Head of caudate nucleus (tissue), 42 donors: Measurements from ENCODE around the gene LRIG2.
"Not testable (repeated sequence)": the region's sequence is repeated elsewhere in the genome, so short reads cannot be mapped to it uniquely, and the experiment has no call there.

Experiments
- DNase-seq, 42 donors: peaks; one replicate each; pipeline versions ENCODE4 v3.0.0 to v3.0.0-alpha.2; 2020 to 2021; ENCODE audit warnings: mixed read lengths in 7 of 42
- intact Hi-C: fragments of 100-400 bp; cut with DNase I; formaldehyde crosslinking; loops from one replicate; pipeline ENCODE4 v1.15.0; 2022

The LRIG2 gene

DNA sequence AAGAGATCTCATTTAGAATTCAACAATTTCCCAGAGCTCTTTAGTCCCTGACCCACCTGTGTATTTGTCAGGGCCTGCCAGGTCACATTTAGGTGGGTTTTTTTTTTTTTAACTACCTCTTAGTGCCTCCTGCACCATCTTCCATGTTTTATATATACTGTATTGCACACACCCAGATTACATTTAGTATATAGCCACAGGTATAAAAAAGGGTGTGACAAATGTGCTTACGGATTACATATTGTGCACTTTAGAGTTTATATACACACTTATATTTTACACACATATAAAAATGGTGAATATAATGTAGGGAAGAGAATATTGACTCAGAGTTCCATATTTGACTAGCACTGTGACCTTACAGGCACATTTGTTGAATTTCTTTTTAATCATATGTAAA, 17.4 kb upstream of the LRIG2 start:
- intact Hi-C loops = no loop called here
- no peak for DNase-seq

DNA sequence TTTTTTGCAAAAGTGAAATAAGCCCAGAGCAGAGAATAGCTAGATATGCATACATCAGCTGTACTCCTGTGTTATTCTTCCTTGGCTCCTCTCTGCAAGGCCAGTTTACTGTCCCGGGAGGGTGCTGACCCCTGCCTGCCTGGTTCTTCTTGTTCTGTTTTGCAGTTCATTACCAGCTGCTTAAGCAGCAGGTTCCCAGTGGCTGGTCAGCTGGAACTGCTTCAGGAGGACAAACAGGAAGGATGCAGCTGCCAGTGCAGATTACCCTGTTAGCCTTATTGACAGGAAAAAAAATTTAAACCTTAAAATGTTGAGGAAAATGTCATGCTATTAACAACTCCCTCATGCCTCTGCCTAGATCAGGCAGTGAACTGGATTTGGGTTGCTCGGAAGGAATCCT, 16.0 kb upstream of the LRIG2 start:
- peak in 1 of 42 donors; percentile 39 for DNase-seq
- intact Hi-C loops = no loop called here

DNA sequence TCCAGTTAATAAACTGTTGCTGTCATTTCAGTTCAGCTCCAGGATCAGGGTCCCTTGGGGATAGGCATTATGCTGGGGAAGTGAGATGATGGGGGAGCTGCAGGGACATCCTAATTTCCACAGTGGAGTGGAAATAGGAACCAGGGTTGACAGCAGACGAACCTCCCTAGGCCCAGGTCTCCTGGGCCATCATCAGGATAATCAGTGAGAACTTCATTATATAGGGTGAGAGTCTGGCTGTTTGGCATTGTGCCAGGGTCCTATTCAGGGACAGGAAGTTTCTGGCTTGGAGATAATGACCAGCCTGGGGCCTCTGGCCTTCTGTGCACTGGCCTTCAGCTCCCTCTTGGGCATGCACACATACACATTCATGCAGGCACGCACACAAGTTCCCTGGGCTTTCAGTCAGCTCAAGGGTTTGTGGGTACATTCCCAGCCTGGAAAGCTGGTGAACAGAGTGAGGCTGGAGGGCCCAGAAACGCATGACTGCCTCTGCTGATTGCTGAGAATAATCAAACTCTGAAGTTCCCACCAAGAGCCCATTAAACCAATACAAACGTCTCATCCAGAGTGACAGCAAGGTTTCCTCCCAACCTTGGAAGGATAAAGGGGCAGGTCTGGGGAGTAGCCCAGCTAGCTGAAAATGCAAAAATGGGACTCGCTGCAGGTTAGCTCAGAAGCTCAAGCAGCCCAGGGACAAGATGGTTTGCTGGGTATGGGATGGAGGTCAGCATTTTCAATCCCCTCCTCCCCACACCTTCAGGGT, 13.9 kb upstream of the LRIG2 start:
- peak in 1 of 42 donors; percentile 43 for DNase-seq
- intact Hi-C loops = no loop called here

DNA sequence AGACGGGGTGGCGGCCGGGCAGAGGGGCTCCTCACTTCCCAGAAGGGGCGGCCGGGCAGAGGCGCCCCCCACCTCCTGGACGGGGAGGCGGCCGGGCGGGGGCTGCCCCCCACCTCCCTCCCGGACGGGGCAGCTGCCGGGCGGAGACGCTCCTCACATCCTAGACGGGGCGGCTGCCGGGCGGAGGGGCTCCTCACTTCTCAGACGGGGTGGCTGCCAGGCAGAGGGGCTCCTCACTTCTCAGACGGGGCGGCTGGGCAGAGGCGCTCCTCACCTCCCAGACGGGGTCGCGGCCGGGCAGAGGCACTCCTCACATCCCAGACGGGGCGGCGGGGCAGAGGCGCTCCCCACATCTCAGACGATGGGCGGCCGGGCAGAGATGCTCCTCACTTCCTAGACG, 9.5 kb upstream of the LRIG2 start:
- intact Hi-C loops = not testable (repeated sequence)
- peak in 1 of 42 donors; percentile 1 for DNase-seq

DNA sequence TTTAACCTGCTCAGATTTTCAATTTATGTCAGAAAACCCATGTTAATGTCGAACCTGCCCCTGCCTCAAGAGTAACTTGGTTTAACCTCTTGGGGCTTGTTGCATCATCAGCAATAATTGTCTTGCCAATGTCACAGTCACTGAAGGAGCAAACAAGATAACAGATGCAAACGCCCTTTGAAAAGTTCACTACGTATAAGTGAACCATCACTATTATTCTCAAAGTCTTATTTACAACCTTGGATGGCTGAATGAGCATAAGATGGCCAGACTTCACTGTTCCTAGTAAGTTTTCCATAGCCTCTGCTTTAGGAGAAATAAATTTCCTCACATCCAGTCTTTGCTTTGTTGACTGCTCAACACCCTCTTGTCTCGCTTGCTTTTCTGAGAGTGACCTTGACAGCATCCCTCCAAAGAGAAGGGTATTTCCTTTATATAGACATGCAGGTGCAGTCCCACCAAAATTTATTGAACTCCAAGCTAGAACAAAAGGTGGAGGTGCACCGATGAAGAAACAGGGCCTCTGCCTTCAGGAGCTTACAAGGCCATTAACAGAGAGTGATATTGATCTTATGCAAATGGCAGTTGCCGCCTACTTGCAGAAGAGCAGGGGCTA, 749 bp upstream of the LRIG2 start:
- intact Hi-C loops = no loop called here
- DNase-seq = no peak

DNA sequence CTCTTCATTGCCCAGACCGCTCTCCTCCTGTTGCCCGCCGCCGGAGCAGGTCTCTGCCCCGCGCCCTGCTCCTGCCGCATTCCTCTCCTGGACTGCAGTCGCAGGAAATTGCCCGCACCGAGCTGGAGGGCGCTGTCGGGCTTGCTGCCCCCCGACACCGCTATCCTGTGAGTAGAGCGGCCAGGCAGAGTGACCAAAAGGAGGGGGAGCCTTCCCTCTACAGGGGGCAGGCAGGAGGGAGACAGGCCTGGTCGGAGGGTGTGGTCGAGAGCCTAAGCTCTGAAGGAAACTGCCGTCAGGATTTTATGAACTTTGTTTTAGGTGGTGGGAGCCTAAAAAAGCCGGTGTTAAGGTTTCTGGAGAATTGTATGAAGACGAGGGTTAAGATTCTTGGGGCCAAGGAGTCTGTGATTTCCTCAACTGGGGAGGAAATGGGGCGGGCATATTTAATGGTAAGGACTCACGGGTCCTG, 517 bp downstream of the LRIG2 start:
- intact Hi-C loops = no loop called here
- DNase-seq = peak in 2 of 42 donors; percentile 65 to 69

DNA sequence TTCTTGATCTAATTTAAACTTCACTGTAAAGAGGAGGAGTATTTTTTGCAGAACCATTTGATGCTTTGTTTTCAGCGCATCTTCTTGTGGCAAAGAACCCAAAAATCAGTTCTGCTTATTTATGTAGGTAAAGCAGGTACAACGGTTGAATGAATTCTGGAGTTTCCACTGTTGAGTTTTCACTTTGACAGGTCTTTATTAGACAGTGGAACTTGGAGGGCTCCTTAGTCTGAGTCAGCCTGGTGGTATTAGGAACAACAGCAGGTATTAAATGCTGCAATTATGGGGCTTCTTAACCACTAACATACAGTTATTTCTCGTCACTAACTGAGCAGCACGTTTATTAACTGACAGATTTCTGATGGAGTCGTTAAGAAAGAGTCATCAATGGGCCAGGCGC, 1.2 kb downstream of the LRIG2 start:
- DNase-seq = no peak
- intact Hi-C loops = no loop called here

DNA sequence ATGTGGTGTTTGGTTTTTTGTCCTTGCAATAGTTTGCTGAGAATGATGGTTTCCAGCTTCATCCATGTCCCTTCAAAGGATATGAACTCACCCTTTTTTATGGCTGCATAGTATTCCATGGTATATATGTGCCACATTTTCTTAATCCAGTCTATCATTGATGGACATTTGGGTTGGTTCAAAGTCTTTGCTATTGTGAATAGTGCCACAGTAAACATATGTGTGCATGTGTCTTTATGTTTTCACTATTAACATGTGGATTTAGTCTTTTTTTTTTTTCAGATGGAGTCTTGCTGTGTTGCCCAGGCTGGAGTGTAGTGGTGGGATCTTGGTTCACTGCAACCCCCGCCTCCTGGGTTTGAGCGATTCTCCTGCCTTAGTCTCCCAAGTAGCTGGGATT, 5.0 kb downstream of the LRIG2 start:
- DNase-seq, intact Hi-C loops: not testable (repeated sequence)

DNA sequence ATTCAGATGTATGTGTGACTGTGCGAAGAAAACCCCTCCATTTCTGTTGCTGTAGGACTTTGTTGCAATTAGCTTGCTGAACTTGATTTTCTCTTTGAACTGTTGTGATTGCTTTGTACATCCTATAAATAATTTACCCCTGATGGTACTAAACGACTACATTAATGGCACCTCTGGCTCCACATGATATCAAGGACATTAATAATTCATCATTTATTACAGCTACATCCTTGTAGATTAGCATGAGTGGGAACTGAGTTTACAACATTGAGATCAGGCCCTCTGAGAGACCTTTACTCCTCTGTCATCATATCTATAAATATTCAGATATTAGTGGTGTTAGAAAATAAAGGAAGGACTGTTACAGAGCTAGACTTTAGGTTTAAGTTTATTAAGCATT, 13.5 kb downstream of the LRIG2 start:
- intact Hi-C loops = no loop called here
- no peak for DNase-seq

DNA sequence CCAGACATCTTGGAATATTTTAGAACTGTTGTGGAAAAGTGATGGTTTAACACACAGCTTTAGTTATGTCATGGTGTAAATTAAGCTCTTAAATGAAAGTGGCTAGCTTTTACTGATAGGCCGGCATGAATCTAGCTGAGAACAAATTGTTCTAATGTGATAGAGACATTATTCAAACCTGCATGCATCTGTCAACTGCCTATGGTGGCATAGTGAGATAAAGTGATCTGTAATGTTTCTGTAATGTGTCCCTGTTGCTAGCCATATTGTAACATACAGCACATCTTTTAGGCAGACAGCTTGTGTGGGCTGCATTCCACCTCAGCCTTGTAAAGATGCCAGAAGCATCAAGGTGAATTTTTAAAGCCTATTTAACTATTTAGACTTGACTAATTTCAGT, 16.0 kb downstream of the LRIG2 start:
- peak in 11 of 42 donors; percentile 9 to 64 (median 26) for DNase-seq
- intact Hi-C loops = no loop called here

DNA sequence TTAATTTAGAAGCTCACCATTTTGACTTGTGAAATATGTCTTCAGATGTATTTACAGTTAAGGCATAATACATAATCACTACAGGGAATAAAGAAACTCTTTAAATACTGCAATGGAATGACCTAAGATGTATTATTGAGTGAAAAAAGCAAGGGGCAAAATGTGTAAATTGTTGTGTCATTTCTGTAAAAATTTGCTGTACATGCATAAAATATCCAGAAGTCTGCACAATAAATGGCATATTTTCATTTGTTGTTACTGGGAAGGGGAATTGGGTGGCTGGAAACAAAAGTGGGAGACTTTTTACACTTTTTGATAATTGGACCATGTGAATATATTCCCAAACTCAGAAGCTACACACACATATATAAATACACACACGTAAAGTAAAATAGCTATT, 17.1 kb downstream of the LRIG2 start:
- intact Hi-C loops = no loop called here
- DNase-seq = no peak

DNA sequence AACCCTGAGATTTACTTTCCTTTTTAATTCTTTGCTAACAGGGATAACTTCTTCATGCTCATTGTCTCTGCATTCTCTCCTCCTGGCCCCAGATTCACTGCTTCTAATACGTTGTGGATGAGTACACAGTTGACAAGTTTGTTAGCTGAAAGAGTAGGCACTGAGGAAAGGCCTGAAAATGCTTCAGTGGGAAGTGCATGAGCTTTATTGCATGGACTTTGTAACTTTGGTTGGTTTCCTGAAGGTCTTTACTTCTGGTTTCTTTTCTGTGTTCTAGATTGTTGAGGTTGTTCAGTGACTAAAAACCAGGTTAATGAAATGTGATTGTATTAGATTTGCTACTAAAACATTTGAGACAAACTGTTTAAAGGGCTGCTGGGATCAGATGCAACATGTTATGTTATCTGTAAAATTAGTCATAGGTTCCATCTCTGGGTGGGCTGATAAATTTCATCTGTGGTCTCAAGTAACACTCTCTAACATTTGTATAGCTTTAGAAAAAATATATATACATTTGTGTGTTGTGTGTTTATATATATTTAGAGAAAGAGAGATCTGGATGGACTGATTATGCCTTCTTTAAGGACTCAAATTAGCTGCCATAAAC, 19.1 kb downstream of the LRIG2 start:
- no peak for DNase-seq
- intact Hi-C loops = no loop called here

DNA sequence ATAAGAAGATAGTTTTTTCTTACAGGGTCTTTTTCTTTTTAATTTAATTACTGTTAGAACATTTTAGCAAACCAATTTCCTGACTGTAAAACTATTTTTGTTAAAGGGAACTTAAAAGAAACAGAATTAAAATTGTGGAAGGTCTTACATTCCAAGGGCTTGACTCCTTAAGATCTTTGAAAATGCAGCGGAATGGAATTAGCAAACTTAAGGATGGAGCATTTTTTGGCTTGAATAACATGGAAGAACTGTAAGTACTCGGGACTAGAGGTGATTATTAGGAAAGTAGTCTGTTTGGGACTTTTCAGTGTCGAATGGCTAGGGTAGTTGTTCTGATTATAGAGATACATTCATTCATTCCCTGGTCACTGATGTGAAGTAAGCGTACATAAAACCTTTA, 21.5 kb downstream of the LRIG2 start:
- no peak for DNase-seq
- intact Hi-C loops = no loop called here

DNA sequence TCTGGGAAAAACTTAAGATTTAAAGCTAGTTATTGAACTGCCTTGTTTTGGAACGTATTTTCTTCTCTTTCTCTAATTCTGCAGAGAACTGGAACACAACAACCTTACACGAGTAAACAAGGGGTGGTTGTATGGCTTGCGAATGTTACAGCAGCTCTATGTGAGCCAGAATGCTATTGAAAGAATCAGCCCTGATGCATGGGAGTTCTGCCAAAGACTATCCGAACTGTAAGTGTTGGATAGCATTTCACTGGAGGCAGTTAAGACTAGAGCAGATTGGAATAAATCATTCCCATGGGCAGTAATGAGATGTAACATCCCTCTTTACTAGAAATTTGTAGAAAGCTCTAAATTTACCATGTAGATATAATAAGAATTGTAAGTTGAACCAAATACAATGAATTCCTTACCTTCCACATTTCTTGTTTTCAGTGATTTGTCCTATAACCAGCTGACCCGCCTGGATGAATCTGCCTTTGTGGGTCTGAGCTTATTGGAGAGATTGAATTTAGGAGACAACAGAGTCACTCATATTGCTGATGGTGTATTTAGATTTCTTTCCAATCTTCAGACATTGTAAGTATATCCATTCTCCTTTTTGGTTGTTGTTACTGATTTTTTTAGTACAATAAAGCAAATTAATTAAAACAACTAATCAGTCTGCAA, 22.9 kb downstream of the LRIG2 start:
- DNase-seq = peak in 13 of 42 donors; percentile 10 to 67 (median 28)
- intact Hi-C loops = no loop called here

DNA sequence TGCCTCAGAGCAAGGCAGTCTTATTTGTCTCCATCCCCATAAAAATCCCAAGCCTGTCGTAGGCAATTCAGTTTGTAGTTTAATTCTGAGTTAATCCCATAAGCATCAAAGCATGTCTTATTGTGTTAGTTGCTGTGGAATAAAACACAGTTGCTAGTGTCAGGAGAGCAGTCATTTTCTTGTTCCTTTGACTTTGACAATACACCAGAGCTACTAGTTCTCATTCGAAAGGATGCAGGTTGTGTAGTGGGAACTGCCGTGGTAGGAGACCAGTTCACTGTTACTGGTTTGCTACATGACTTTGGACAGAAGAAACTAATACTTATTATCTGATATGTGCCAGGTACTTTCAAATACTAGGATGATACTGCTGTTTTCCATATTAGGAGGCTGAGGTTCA, 23.5 kb downstream of the LRIG2 start:
- intact Hi-C loops = no loop called here
- DNase-seq = no peak

DNA sequence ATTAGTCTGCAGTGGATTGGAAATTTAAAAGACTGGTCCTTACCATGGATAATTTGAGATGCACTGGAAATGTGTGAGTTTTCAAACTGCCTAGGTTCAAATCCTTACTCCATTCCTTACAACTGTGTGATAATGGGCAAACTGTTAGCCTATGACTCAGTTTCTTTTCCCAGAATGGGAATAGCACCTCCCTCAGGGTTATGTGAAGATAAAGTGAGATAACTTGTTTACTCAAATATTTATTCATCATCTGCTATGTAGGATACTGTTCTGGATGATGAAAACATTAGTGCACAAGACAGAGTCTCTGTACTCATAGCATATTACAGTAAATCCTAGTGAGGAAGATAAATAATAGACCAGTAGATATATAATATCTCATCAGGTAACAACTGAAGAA, 28.6 kb downstream of the LRIG2 start:
- intact Hi-C loops = no loop called here

DNA sequence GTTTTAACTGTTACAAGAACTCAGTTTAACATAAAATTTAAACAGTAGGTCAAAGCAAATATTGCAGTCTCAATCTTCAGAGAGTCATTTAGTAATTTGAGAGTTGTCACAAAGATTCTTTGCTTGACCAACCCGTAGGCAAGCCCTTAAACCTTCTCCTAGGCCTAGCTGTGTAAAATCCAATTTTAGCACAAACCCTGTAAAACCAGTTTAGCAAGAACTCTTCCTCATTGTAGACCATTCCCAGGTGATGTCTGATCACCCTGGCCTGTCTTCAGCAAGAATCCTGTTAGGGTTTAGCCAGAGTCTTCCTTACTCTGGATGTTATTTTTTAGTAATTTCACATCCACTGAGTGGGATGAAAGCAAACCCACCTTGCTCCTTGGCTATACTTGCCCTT, 30.1 kb downstream of the LRIG2 start:
- no peak for DNase-seq
- intact Hi-C loops = no loop called here

More for the DNA sequence above, 28.6 kb downstream of the LRIG2 start:
- DNase-seq = no peak

DNA sequence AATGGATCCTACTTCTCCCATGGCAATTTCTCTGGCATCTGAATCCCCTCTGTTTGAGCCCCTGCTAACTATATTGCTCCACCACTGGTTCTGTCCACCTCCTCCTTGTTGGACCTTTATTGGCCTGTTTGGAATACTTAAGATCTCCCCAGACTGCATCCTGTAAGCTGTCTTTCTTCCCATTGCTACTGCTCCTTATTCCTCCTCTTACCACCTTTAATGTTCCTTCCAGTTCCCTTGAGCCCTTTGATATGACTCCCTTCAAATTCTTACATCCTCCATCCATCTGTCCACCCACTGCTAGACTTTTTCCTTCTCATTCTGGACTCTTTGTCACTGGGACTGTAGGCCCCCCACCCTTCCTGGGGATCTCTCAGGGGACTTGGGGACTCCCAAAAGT, 31.0 kb downstream of the LRIG2 start:
- no peak for DNase-seq
- intact Hi-C loops = no loop called here

DNA sequence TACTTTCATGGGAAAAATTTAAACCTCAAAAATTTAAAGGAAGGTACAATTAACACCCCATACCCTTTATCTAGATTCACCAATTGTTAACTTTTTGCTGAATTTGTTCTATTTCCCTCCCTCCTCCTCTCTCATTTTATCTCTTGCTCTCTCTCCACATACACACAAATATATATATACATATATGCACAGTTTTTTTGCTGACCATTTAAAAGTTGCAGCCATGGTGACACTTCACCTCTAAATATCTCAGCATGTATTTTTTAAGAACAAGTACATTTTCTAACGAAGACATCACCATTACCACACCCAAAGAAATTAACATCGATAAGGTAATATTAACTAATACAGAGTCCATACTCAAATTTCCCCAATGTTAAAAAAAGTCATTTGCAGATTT, 33.9 kb downstream of the LRIG2 start:
- no peak for DNase-seq
- intact Hi-C loops = no loop called here
